Astrocyte of the spinal cord (primary cell): ENCODE measurements around the gene ARMH3.
"Not testable (repeated sequence)": the region's sequence is repeated elsewhere in the genome, so short reads cannot be mapped to it uniquely, and the experiment has no call there.

Experiments
- DNase-seq: peaks from one replicate; pipeline ENCODE4 v3.0.0; 2011; ENCODE audit warnings: low read depth, low spot score
- H3K4me3 ChIP-seq: 2 replicates; pipeline ENCODE4 v1.5.1; 2011; ENCODE audit warnings: low read depth, mild to moderate bottlenecking, low read length, moderate library complexity
- CTCF ChIP-seq: IDR thresholded peaks from 2 replicates; pipeline ENCODE4 v1.5.1; 2012; ENCODE audit warnings: low read depth, mild to moderate bottlenecking, low read length, inconsistent platforms
- in situ Hi-C: cut with HindIII; loops from 2 replicates; pipeline ENCODE4 v1.10.0; 2017; ENCODE audit warnings: low sequenced_read_pairs

Gene ARMH3

GRCh38 chr10:102046095-102046494, 9.9 kb downstream of the ARMH3 start:
- H3K4me3 ChIP-seq: no peak overlapping the region
- DNase-seq: no peak
- no peak for TF ChIP-seq CTCF
- in situ Hi-C loops: no loop called here

GRCh38 chr10:102045292-102045691, 10.7 kb downstream of the ARMH3 start:
- in situ Hi-C loops: no loop called here
- DNase-seq: no peak
- H3K4me3 ChIP-seq: no peak overlapping the region

GRCh38 chr10:102040305-102041050, 15.5 kb downstream of the ARMH3 start:
- no peak for TF ChIP-seq CTCF
- in situ Hi-C loops: no loop called here
- no peak overlapping the region for H3K4me3 ChIP-seq
- DNase-seq: no peak

More at GRCh38 chr10:102045292-102045691, 10.7 kb downstream of the ARMH3 start:
- no peak for TF ChIP-seq CTCF

- in situ Hi-C loops: no loop called here
- no peak for TF ChIP-seq CTCF
- no peak for DNase-seq
- no peak overlapping the region for H3K4me3 ChIP-seq
These were observed 17.6 kb downstream of the ARMH3 start for GRCh38 chr10:102038410-102038809.

- in situ Hi-C loops, H3K4me3 ChIP-seq, DNase-seq: not testable (repeated sequence)
These were observed 20.2 kb downstream of the ARMH3 start for GRCh38 chr10:102035807-102036206.

- no peak overlapping the region for H3K4me3 ChIP-seq
- TF ChIP-seq CTCF: no peak
- in situ Hi-C loops: no loop called here
- no peak for DNase-seq
These were observed 22.2 kb downstream of the ARMH3 start for GRCh38 chr10:102033787-102034186.

- TF ChIP-seq CTCF: no peak
- in situ Hi-C loops: no loop called here
- no peak for DNase-seq
- H3K4me3 ChIP-seq: no peak overlapping the region
These were observed 28.7 kb downstream of the ARMH3 start for GRCh38 chr10:102027261-102027660.
